Measurements from ENCODE around the gene MACROD2.

DNA sequence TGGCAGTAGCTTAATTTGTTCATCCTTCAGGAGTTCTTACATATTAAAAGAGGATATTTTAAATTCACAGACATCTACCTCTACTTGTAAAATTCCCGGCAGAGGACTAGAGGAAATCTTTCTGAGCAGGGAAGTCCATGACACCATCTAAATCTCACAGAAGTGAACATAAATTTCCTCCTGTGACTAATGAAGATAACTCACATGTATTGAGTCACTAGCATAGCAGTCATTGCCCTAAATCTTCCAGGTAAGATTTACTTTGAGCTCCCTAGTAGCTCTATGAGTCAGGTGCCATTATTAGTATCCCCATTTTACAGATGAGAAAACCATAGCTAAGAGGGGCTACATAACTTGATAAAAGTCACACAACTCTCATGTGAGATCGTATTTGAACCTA is 1400.7 kb downstream of the MACROD2 start:
- TF ChIP-seq RARB (CRISPR knock-in tag; IDR thresholded peaks at IDR 0.05) (no peak), ZFP3 (CRISPR knock-in tag; IDR thresholded peaks at IDR 0.05) (no peak), ZFP30 (CRISPR knock-in tag; IDR thresholded peaks at IDR 0.05) (no peak), ZNF565 (CRISPR knock-in tag; conservative IDR thresholded peaks at IDR 0.05; ENCODE audit: low read depth) (no peak)
